Loucy (cell line): ENCODE results near the gene ZNF267.

ENCODE experiments used
- CTCF ChIP-seq: fragments of 200-600 bp; sonication (generic); conservative IDR thresholded peaks from 2 replicates; pipeline ENCODE4 v1.5.1; 2014; ENCODE audit warnings: mild to moderate bottlenecking, antibody characterized with exemption, low read length
- EZH2phosphoT487 ChIP-seq: fragments of 200-600 bp; IDR thresholded peaks from 2 replicates; pipeline ENCODE4 v1.6.1; 2018; ENCODE audit warnings: antibody characterized with exemption, mild to moderate bottlenecking, moderate library complexity, borderline replicate concordance

DNA sequence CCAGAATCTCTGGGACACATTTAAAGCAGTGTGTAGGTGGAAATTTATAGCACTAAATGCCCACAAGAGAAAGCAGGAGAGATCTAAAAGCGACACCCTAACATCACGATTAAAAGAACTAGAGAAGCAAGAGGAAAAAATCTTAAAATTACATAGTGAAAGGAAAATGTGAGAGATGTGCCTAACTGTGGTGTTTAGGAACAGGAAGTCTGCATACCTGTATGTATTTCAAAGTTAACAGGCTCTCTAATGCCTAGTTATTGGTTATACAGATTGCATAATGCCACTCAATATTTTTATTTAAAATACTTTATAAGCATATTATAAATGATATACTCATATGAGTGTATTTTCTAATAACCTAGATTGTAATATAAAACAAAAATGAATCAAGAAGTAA is 25.9 kb downstream of the ZNF267 start:
- TF ChIP-seq CTCF = no peak
- no peak for TF ChIP-seq EZH2phosphoT487
